KMS-11 (cell line): ENCODE results near the gene SIL1.

Experiments
- H2AFZ ChIP-seq: fragments of 200-600 bp; sonication (generic); 2 replicates; pipeline ENCODE4 v1.6.1; 2016; ENCODE audit warnings: antibody characterized with exemption, mixed run types, low read depth
- H3K27ac ChIP-seq: fragments of 200-600 bp; sonication (generic); 2 replicates; pipeline ENCODE4 v1.6.1; 2016; ENCODE audit warnings: mild to moderate bottlenecking, mixed run types
- H3K27me3 ChIP-seq: fragments of 200-600 bp; sonication (generic); 2 replicates; pipeline ENCODE4 v1.6.1; 2017; ENCODE audit warnings: mild to moderate bottlenecking, low read depth, mixed run types, moderate library complexity; ENCODE audit not compliant: insufficient read depth
- H3K36me3 ChIP-seq: fragments of 200-600 bp; sonication (generic); 2 replicates; pipeline ENCODE4 v1.6.1; 2017; ENCODE audit warnings: mild to moderate bottlenecking, mixed run types; ENCODE audit not compliant: insufficient read depth
- H3K4me1 ChIP-seq: fragments of 200-600 bp; sonication (generic); 2 replicates; pipeline ENCODE4 v1.6.1; 2016; ENCODE audit warnings: mild to moderate bottlenecking, low read depth, mixed run types; ENCODE audit not compliant: poor library complexity, severe bottlenecking
- H3K4me2 ChIP-seq: fragments of 200-600 bp; sonication (generic); 2 replicates; pipeline ENCODE4 v1.7.0; 2016; ENCODE audit warnings: mild to moderate bottlenecking, mixed run types
- H3K4me3 ChIP-seq: fragments of 200-600 bp; sonication (generic); IDR thresholded peaks from 2 replicates; pipeline ENCODE4 v1.6.1; 2017; ENCODE audit warnings: low read depth, low read length, mixed read lengths; ENCODE audit not compliant: insufficient read depth
- H3K79me2 ChIP-seq: fragments of 200-600 bp; sonication (generic); 2 replicates; pipeline ENCODE4 v1.6.1; 2016; ENCODE audit warnings: low read depth, mixed run types; ENCODE audit not compliant: insufficient read depth
- H3K9ac ChIP-seq: fragments of 200-600 bp; sonication (generic); 2 replicates; pipeline ENCODE4 v1.6.1; 2016; ENCODE audit warnings: mild to moderate bottlenecking, mixed run types
- H4K20me1 ChIP-seq: fragments of 200-600 bp; sonication (generic); 2 replicates; pipeline ENCODE4 v1.6.1; 2016; ENCODE audit warnings: mild to moderate bottlenecking, mixed run types; ENCODE audit not compliant: insufficient read depth
- CTCF ChIP-seq: fragments of 200-600 bp; sonication (generic); conservative IDR thresholded peaks from 2 replicates; pipeline ENCODE4 v1.6.1; 2017; ENCODE audit warnings: low read depth, mild to moderate bottlenecking, antibody characterized with exemption, low read length, moderate library complexity, mixed read lengths

SIL1 gene

GRCh38 chr5:138946241-138946623 is 251.9 kb downstream of the SIL1 start:
- Histone ChIP-seq H3K79me2 (no peaks in the 10 kb centered on the region), H3K36me3 (no peaks in the 10 kb centered on the region), H3K9ac (no peak overlapping the region), H3K4me3 (no peak overlapping the region), H3K27ac (no peak overlapping the region), H3K4me2 (no peak overlapping the region), H3K27me3 (no peaks in the 10 kb centered on the region), H3K4me1 (no peaks in the 10 kb centered on the region), H2AFZ (no peak overlapping the region), H4K20me1 (no peaks in the 10 kb centered on the region)
- no peak for TF ChIP-seq CTCF

GRCh38 chr5:138945421-138946240 is 252.5 kb downstream of the SIL1 start:
- Histone ChIP-seq H3K4me3 (no peak overlapping the region), H3K27ac (no peak overlapping the region), H3K9ac (no peak overlapping the region), H3K36me3 (no peaks in the 10 kb centered on the region), H2AFZ (no peak overlapping the region), H3K4me1 (no peaks in the 10 kb centered on the region), H3K79me2 (no peaks in the 10 kb centered on the region), H4K20me1 (no peaks in the 10 kb centered on the region), H3K27me3 (no peaks in the 10 kb centered on the region), H3K4me2 (no peak overlapping the region)
- TF ChIP-seq CTCF = no peak

- no peaks in the 10 kb centered on the region for H3K4me1 ChIP-seq
- H3K4me3 ChIP-seq = no peak overlapping the region
- H3K27me3 ChIP-seq = no peaks in the 10 kb centered on the region
- no peak overlapping the region for H3K9ac ChIP-seq
- no peak overlapping the region for H3K4me2 ChIP-seq
- no peak overlapping the region for H2AFZ ChIP-seq
- TF ChIP-seq CTCF = no peak
- H3K27ac ChIP-seq = no peak overlapping the region
- H4K20me1 ChIP-seq = no peaks in the 10 kb centered on the region
- H3K36me3 ChIP-seq = no peaks in the 10 kb centered on the region
- no peaks in the 10 kb centered on the region for H3K79me2 ChIP-seq
Measured at GRCh38 chr5:138944527-138945322, 253.4 kb downstream of the SIL1 start.

- Histone ChIP-seq H4K20me1 (no peaks in the 10 kb centered on the region), H2AFZ (no peak overlapping the region), H3K79me2 (no peaks in the 10 kb centered on the region), H3K36me3 (no peaks in the 10 kb centered on the region), H3K4me1 (peaks cover 1% of the 10 kb centered on the region), H3K4me3 (no peak overlapping the region), H3K27ac (no peak overlapping the region), H3K9ac (no peak overlapping the region), H3K4me2 (no peak overlapping the region), H3K27me3 (no peaks in the 10 kb centered on the region)
- no peak for TF ChIP-seq CTCF
Measured at GRCh38 chr5:138943599-138944173, 254.5 kb downstream of the SIL1 start.
